H1 (cell line): ENCODE results near the gene PDE2A. TPM values are rescaled to one million over a fixed set of nuclear protein-coding genes. Genes with fewer than 3 reads are reported as not detected.

Experiments
- CTCF ChIA-PET: fragments of 300-600 bp; sonication (Branson Sonifier 250); formaldehyde crosslinking; loops from one replicate; lab custom pipeline; 2021; ENCODE audit not compliant: partially characterized antibody; lab: Charles Lee
- POLR2A ChIA-PET: fragments of 300-600 bp; sonication (Branson Sonifier 250); formaldehyde crosslinking; loops from one replicate; lab custom pipeline; 2021; ENCODE audit warnings: inconsistent platforms; ENCODE audit not compliant: partially characterized antibody; lab: Charles Lee
- DNase-seq, 2 experiments: peaks; one replicate each; pipeline versions ENCODE4 v3.0.0 to v3.0.0-alpha.2; 2010 to 2022; ENCODE audit warnings: low spot score in 2 of 2, low read depth in 1 of 2, mixed read lengths in 1 of 2
- FAIRE-seq: peaks from 2 replicates; lab custom pipeline; 2011; peaks lifted over from hg19 to GRCh38; lab: Jason Lieb, UNC
- H2AFZ ChIP-seq: 2 replicates; pipeline ENCODE4 v1.8.1; 2012; ENCODE audit warnings: low read length, inconsistent platforms
- H2AK5ac ChIP-seq: 2 replicates; pipeline ENCODE4 v1.6.1; 2013; ENCODE audit warnings: low read depth, low read length
- H2BK120ac ChIP-seq: replicated peaks from 2 replicates; pipeline ENCODE3; 2013; ENCODE audit warnings: low read depth, low read length, inconsistent platforms
- H2BK12ac ChIP-seq: 2 replicates; pipeline ENCODE4 v1.6.1; 2013; ENCODE audit warnings: low read depth, low read length
- H2BK15ac ChIP-seq: 2 replicates; pipeline ENCODE4 v1.6.1; 2013; ENCODE audit warnings: low read length
- H2BK20ac ChIP-seq: 2 replicates; pipeline ENCODE4 v1.6.1; 2013; ENCODE audit warnings: low read length
- H2BK5ac ChIP-seq: 2 replicates; pipeline ENCODE4 v1.6.1; 2013; ENCODE audit warnings: low read depth, low read length
- H3K14ac ChIP-seq: 2 replicates; pipeline ENCODE4 v1.6.1; 2013; ENCODE audit warnings: inconsistent platforms; ENCODE audit not compliant: insufficient read length
- H3K18ac ChIP-seq: 2 replicates; pipeline ENCODE4 v1.6.1; 2013; ENCODE audit warnings: low read length; ENCODE audit errors: extremely low read depth
- H3K23ac ChIP-seq: 2 replicates; pipeline ENCODE4 v1.6.1; 2013; ENCODE audit warnings: inconsistent platforms; ENCODE audit not compliant: insufficient read length
- H3K23me2 ChIP-seq: 2 replicates; pipeline ENCODE4 v1.6.1; 2013; ENCODE audit warnings: low read depth, low read length
- H3K27ac ChIP-seq: 2 replicates; pipeline ENCODE4 v1.6.1; 2011; ENCODE audit warnings: low read depth, low read length, inconsistent platforms
- H3K27me3 ChIP-seq, 4 experiments: replicated peaks in 1 of 4; 1 replicate in 1 of 4; 2 replicates in 3 of 4; pipeline versions ENCODE4 v1.6.1 to v1.8.1; 2011 to 2013; ENCODE audit warnings: low read length in 3 of 4, mild to moderate bottlenecking in 3 of 4, inconsistent platforms in 2 of 4, mixed read lengths in 2 of 4, moderate library complexity in 1 of 4; ENCODE audit not compliant: control insufficient read depth in 3 of 4, insufficient read depth in 3 of 4; ENCODE audit errors: extremely low read depth in 1 of 4
- H3K36me3 ChIP-seq, 4 experiments: 2 replicates each; pipeline versions ENCODE4 v1.6.1 to v1.8.1; 2011 to 2013; ENCODE audit warnings: mild to moderate bottlenecking in 4 of 4, low read length in 3 of 4, moderate library complexity in 2 of 4, control low read depth in 1 of 4, inconsistent platforms in 1 of 4; ENCODE audit not compliant: insufficient read depth in 4 of 4, control insufficient read depth in 2 of 4
- H3K4ac ChIP-seq: replicated peaks from 2 replicates; pipeline ENCODE3; 2013; ENCODE audit warnings: low read length, low read depth, mixed read lengths, inconsistent platforms; ENCODE audit not compliant: insufficient read length
- H3K4me1 ChIP-seq, 4 experiments: replicated peaks in 1 of 4; 1 replicate in 1 of 4; 2 replicates in 3 of 4; pipeline versions ENCODE4 v1.6.1 to v1.8.1; 2011 to 2013; ENCODE audit warnings: low read length in 3 of 4, inconsistent platforms in 2 of 4, mixed read lengths in 1 of 4; ENCODE audit not compliant: insufficient read depth in 4 of 4, control insufficient read depth in 3 of 4
- H3K4me2 ChIP-seq, 2 experiments: 2 replicates each; pipeline versions ENCODE4 v1.6.1 to v1.8.1; 2011 to 2013; ENCODE audit warnings: low read depth in 2 of 2, low read length in 2 of 2, control low read depth in 1 of 2, inconsistent platforms in 1 of 2, mild to moderate bottlenecking in 1 of 2; ENCODE audit not compliant: insufficient read depth in 1 of 2
- H3K4me3 ChIP-seq, 4 experiments: fragments of 200-600, 300-600 bp in 1 of 4; sonication (generic), shearing (Covaris generic), sonication (Bioruptor Twin) in 1 of 4; 2 replicates each; pipeline versions ENCODE4 v1.5.1 to v1.8.1; 2011 to 2016; ENCODE audit warnings: low read length in 4 of 4, low read depth in 3 of 4, control low read depth in 2 of 4, inconsistent platforms in 2 of 4, mild to moderate bottlenecking in 2 of 4, mixed read lengths in 1 of 4, moderate library complexity in 1 of 4; ENCODE audit not compliant: insufficient read depth in 2 of 4; ENCODE audit errors: extremely low read depth in 1 of 4
- H3K56ac ChIP-seq: replicated peaks from 2 replicates; pipeline ENCODE3; 2013; ENCODE audit warnings: low read depth, mild to moderate bottlenecking, mixed read lengths, low read length, inconsistent platforms; ENCODE audit not compliant: insufficient read length
- H3K79me1 ChIP-seq: 2 replicates; pipeline ENCODE4 v1.6.1; 2013; ENCODE audit warnings: low read depth, low read length, control low read depth
- H3K79me2 ChIP-seq, 2 experiments: 2 replicates each; pipeline versions ENCODE4 v1.6.1 to v1.8.1; 2012 to 2013; ENCODE audit warnings: low read length in 2 of 2, mild to moderate bottlenecking in 2 of 2, inconsistent platforms in 1 of 2; ENCODE audit not compliant: insufficient read depth in 2 of 2, control insufficient read depth in 1 of 2
- H3K9ac ChIP-seq, 4 experiments: replicated peaks in 1 of 4; 1 replicate in 1 of 4; 2 replicates in 3 of 4; pipeline versions ENCODE4 v1.6.1 to v1.8.1; 2011 to 2013; ENCODE audit warnings: low read depth in 3 of 4, low read length in 3 of 4, control low read depth in 2 of 4, mild to moderate bottlenecking in 2 of 4, moderate library complexity in 2 of 4, inconsistent platforms in 1 of 4; ENCODE audit errors: extremely low read depth in 1 of 4
- H3K9me3 ChIP-seq, 2 experiments: 2 replicates each; pipeline versions ENCODE4 v1.6.1 to v1.8.1; 2012 to 2013; ENCODE audit warnings: mild to moderate bottlenecking in 2 of 2, moderate library complexity in 2 of 2, control low read depth in 1 of 2, inconsistent platforms in 1 of 2, low read depth in 1 of 2, low read length in 1 of 2, mixed read lengths in 1 of 2; ENCODE audit not compliant: insufficient read depth in 2 of 2
- H4K20me1 ChIP-seq, 2 experiments: replicated peaks in 1 of 2; 2 replicates each; pipeline versions ENCODE3 to v1.8.1; 2011 to 2013; ENCODE audit warnings: inconsistent platforms in 2 of 2, low read length in 2 of 2, mild to moderate bottlenecking in 1 of 2; ENCODE audit not compliant: insufficient read depth in 2 of 2, control insufficient read depth in 1 of 2
- H4K5ac ChIP-seq: 2 replicates; pipeline ENCODE4 v1.6.1; 2013; ENCODE audit warnings: low read length, low read depth, mixed read lengths, inconsistent platforms; ENCODE audit not compliant: insufficient read length
- H4K8ac ChIP-seq: 2 replicates; pipeline ENCODE4 v1.8.0; 2013; ENCODE audit warnings: mild to moderate bottlenecking, moderate library complexity, low read length, inconsistent platforms; ENCODE audit not compliant: insufficient read depth; ENCODE audit errors: extremely low read depth
- H4K91ac ChIP-seq: replicated peaks from 2 replicates; pipeline ENCODE3; 2013; ENCODE audit warnings: low read length, mixed read lengths, inconsistent platforms; ENCODE audit not compliant: insufficient read length
- POU5F1 ChIP-seq: IDR thresholded peaks from 2 replicates; pipeline ENCODE4 v1.6.1; 2011; ENCODE audit warnings: low read depth, mild to moderate bottlenecking, low read length, moderate library complexity
- USF2 ChIP-seq: IDR thresholded peaks from 2 replicates; pipeline ENCODE4 v1.6.1; 2011; ENCODE audit warnings: low read length, improper control_type of control experiment
- WGBS, 2 experiments: shearing (Covaris generic) in 1 of 2; methylation state at CpG; one replicate each; pipeline versions ENCODE4 v1.1.6 to v1.1.7; 2013 to 2015; ENCODE audit warnings: low lambda C conversion rate in 2 of 2, mixed read lengths in 2 of 2, inconsistent platforms in 1 of 2, low coverage in 1 of 2, missing lambda C conversion rate in 1 of 2; ENCODE audit not compliant: insufficient replicate concordance in 2 of 2, insufficient coverage in 1 of 2, insufficient read length in 1 of 2; ENCODE audit errors: extremely low coverage in 1 of 2, missing lambda C conversion rate in 1 of 2; 5-methylcytosine and 5-hydroxymethylcytosine counted together
- polyA plus RNA-seq, 7 experiments: library from polyadenylated mRNA; depleted of rRNA in 3 of 7; stranded (reverse) in 5 of 7; unstranded in 2 of 7; fragments of >200 nt in 5 of 7; fragments of 200-250 nt in 2 of 7; gene quantifications; 1 replicate in 5 of 7; 2 replicates in 1 of 7; 4 replicates in 1 of 7; pipeline versions ENCODE4 v1.2.1 to v1.2.3, GENCODE V29; 2011 to 2013; ENCODE audit warnings: missing spikeins in 2 of 7, mixed read lengths in 2 of 7
- total RNA-seq: library from RNA; stranded (reverse); fragmentation: NEBNext Ultra II Directional; extraction: Animal tissue kit (Norgen Biotek cat#: 25700); gene quantifications from 2 replicates; pipeline ENCODE4 v1.2.1, GENCODE V29; 2021

Gene PDE2A
- total and polyA plus RNA-seq, 2 of the 8 experiments (the other 6 are each of a cell fraction or from before 2014, with no cell fraction given): 3.4 to 7.1 TPM

GRCh38 chr11:72672597-72673238, 1.5 kb downstream of the PDE2A start:
- H3K23ac ChIP-seq: no peak overlapping the region
- H3K79me1 ChIP-seq: no peaks in the 10 kb centered on the region
- no peak overlapping the region for H2AFZ ChIP-seq
- no peak for DNase-seq
- no peak overlapping the region for H2BK12ac ChIP-seq
- no peak overlapping the region for H4K91ac ChIP-seq
- no peak overlapping the region for H3K18ac ChIP-seq
- peaks cover under 1 to 14% of the 10 kb centered on the region in 2 experiments for H4K20me1 ChIP-seq
- no peak overlapping the region for H2BK5ac ChIP-seq
- ChIA-PET POLR2A (interaction anchor here (0.9 to 2.0 kb wide), 4 partner anchors 9 to 98 kb away, joined by 3 to 5 read pairs (median 4); no protein-coding TSS in a partner anchor), CTCF (interaction anchor here (0.8 to 19.1 kb wide), 7 partner anchors 11 to 201 kb away, joined by 3 to 384 read pairs (median 4); no protein-coding TSS in a partner anchor)
- H4K5ac ChIP-seq: no peak overlapping the region
- H2BK120ac ChIP-seq: no peak overlapping the region
- no peaks in the 10 kb centered on the region for H3K36me3 ChIP-seq
- H3K23me2 ChIP-seq: peaks cover 8% of the 10 kb centered on the region; the same call in 1 of the 2 replicates
- H2BK15ac ChIP-seq: no peak overlapping the region
- H3K9ac ChIP-seq: no peak overlapping the region
- H3K27ac ChIP-seq: no peak overlapping the region
- peaks cover 5 to 8% of the 10 kb centered on the region in 2 experiments for H3K9me3 ChIP-seq
- no peak for FAIRE-seq
- H3K27me3 ChIP-seq: peaks cover 0 to 29% (median 24%) of the 10 kb centered on the region in 4 experiments; a peak in 6 of 7 replicates
- H3K4ac ChIP-seq: no peak overlapping the region
- no peak overlapping the region; a peak in 1 of 4 replicates for H3K4me2 ChIP-seq
- H3K4me3 ChIP-seq: no peak overlapping the region
- H3K4me1 ChIP-seq: peaks cover 0 to 23% (median 17%) of the 10 kb centered on the region in 4 experiments; a peak in 6 of 7 replicates
- peak overlapping the region; percentile 18 for H3K56ac ChIP-seq
- H3K79me2 ChIP-seq: no peaks in the 10 kb centered on the region
- 80% methylated on average over 4 of the region's 4 CpGs; no CpG with 5 or more reads in 1 of the 2 experiments for WGBS, 2 experiments
- H3K14ac ChIP-seq: no peak overlapping the region
- no peak overlapping the region for H2AK5ac ChIP-seq
- no peak overlapping the region for H2BK20ac ChIP-seq
- H4K8ac ChIP-seq: no peak overlapping the region
- TF ChIP-seq POU5F1: no peak
- no peak for TF ChIP-seq USF2
